Mesenchymal stem cell (in vitro differentiated cells and primary cell): ENCODE data around the gene TGFBR3L.
A peak's percentile ranks its signal among the peaks of the same experiment; 100 is the strongest.

Source experiments
- DNase-seq: peaks from one replicate; pipeline ENCODE4 v3.0.0-alpha.2; 2013
- H2AFZ ChIP-seq: one replicate; pipeline ENCODE4 v1.6.1; 2013; ENCODE audit warnings: low read depth, mild to moderate bottlenecking, control low read depth, inconsistent platforms, low read length, moderate library complexity
- H2AK5ac ChIP-seq: 2 replicates; pipeline ENCODE4 v1.6.1; 2013; ENCODE audit warnings: low read length, moderate library complexity, mild to moderate bottlenecking, inconsistent platforms; ENCODE audit not compliant: severe bottlenecking
- H2BK120ac ChIP-seq: one replicate; pipeline ENCODE4 v1.6.1; 2013; ENCODE audit warnings: low read depth, mild to moderate bottlenecking, inconsistent platforms, low read length, moderate library complexity
- H2BK12ac ChIP-seq, 2 experiments: one replicate each; pipeline ENCODE4 v1.6.1; 2013; ENCODE audit warnings: inconsistent platforms in 2 of 2, low read length in 2 of 2, mild to moderate bottlenecking in 2 of 2, moderate library complexity in 2 of 2, control low read depth in 1 of 2
- H2BK15ac ChIP-seq: one replicate; pipeline ENCODE4 v1.6.1; 2013; ENCODE audit warnings: mild to moderate bottlenecking, low read depth, inconsistent platforms; ENCODE audit not compliant: poor library complexity, severe bottlenecking
- H2BK5ac ChIP-seq: 2 replicates; pipeline ENCODE4 v1.6.1; 2013; ENCODE audit warnings: low read depth, mild to moderate bottlenecking, low read length, control low read depth, inconsistent platforms; ENCODE audit not compliant: poor library complexity, severe bottlenecking
- H3K14ac ChIP-seq, 2 experiments: one replicate each; pipeline ENCODE4 v1.6.1; 2013; ENCODE audit warnings: inconsistent platforms in 2 of 2, low read length in 2 of 2, control low read depth in 1 of 2, mild to moderate bottlenecking in 1 of 2, moderate library complexity in 1 of 2
- H3K18ac ChIP-seq, 2 experiments: one replicate each; pipeline ENCODE4 v1.6.1; 2013; ENCODE audit warnings: inconsistent platforms in 2 of 2, low read length in 2 of 2, control low read depth in 1 of 2, low read depth in 1 of 2, mild to moderate bottlenecking in 1 of 2
- H3K23ac ChIP-seq, 2 experiments: one replicate each; pipeline ENCODE4 v1.6.1; 2013; ENCODE audit warnings: inconsistent platforms in 2 of 2, low read length in 2 of 2, mild to moderate bottlenecking in 2 of 2, moderate library complexity in 2 of 2, control low read depth in 1 of 2
- H3K27ac ChIP-seq: 2 replicates; pipeline ENCODE4 v1.5.1; 2013; ENCODE audit warnings: mild to moderate bottlenecking, moderate library complexity, low read length, control low read depth, inconsistent platforms; ENCODE audit not compliant: poor library complexity, severe bottlenecking
- H3K27me3 ChIP-seq, 2 experiments: 2 replicates each; pipeline versions ENCODE4 v1.6.1 to v1.7.0; 2013; ENCODE audit warnings: low read length in 2 of 2, mild to moderate bottlenecking in 2 of 2, moderate library complexity in 2 of 2, control low read depth in 1 of 2, inconsistent platforms in 1 of 2; ENCODE audit not compliant: control insufficient read depth in 1 of 2, insufficient read depth in 1 of 2
- H3K36me3 ChIP-seq, 2 experiments: 2 replicates each; pipeline versions ENCODE4 v1.6.1 to v1.7.0; 2013; ENCODE audit warnings: low read length in 2 of 2, control low read depth in 1 of 2, inconsistent platforms in 1 of 2, low read depth in 1 of 2, mild to moderate bottlenecking in 1 of 2; ENCODE audit not compliant: insufficient read depth in 2 of 2, control insufficient read depth in 1 of 2
- H3K4ac ChIP-seq, 2 experiments: one replicate each; pipeline ENCODE4 v1.6.1; 2013; ENCODE audit warnings: inconsistent platforms in 2 of 2, low read length in 2 of 2, mild to moderate bottlenecking in 2 of 2, moderate library complexity in 2 of 2, control low read depth in 1 of 2, low read depth in 1 of 2
- H3K4me1 ChIP-seq: 2 replicates; pipeline ENCODE4 v1.6.1; 2013; ENCODE audit warnings: low read depth, low read length, control low read depth; ENCODE audit not compliant: control insufficient read depth, insufficient read depth
- H3K4me2 ChIP-seq: 2 replicates; pipeline ENCODE4 v1.6.1; 2013; ENCODE audit warnings: low read length, mild to moderate bottlenecking, inconsistent platforms; ENCODE audit not compliant: poor library complexity, severe bottlenecking
- H3K4me3 ChIP-seq, 2 experiments: 2 replicates each; pipeline versions ENCODE4 v1.5.1 to v1.7.0; 2013; ENCODE audit warnings: low read length in 2 of 2, mild to moderate bottlenecking in 2 of 2, control low read depth in 1 of 2, low read depth in 1 of 2; ENCODE audit not compliant: insufficient read depth in 1 of 2
- H3K79me1 ChIP-seq: replicated peaks from 2 replicates; pipeline ENCODE4 v1.6.1; 2013; ENCODE audit warnings: mild to moderate bottlenecking, control low read depth, low read length, inconsistent platforms; ENCODE audit not compliant: poor library complexity, severe bottlenecking
- H3K9ac ChIP-seq: 2 replicates; pipeline ENCODE4 v1.7.0; 2013; ENCODE audit warnings: mild to moderate bottlenecking, low read length, moderate library complexity
- H3K9me3 ChIP-seq: 2 replicates; pipeline ENCODE4 v1.7.0; 2013; ENCODE audit warnings: mild to moderate bottlenecking, low read length; ENCODE audit not compliant: control insufficient read depth
- H4K8ac ChIP-seq: one replicate; pipeline ENCODE4 v1.6.1; 2013; ENCODE audit warnings: inconsistent platforms, mild to moderate bottlenecking, low read length, moderate library complexity
- H4K91ac ChIP-seq: one replicate; pipeline ENCODE4 v1.6.1; 2013; ENCODE audit warnings: mild to moderate bottlenecking, low read length, inconsistent platforms
- WGBS: methylation state at CpG from one replicate; pipeline ENCODE4 v1.1.7; 2013; ENCODE audit warnings: mixed read lengths; 5-methylcytosine and 5-hydroxymethylcytosine counted together

TGFBR3L gene

DNA sequence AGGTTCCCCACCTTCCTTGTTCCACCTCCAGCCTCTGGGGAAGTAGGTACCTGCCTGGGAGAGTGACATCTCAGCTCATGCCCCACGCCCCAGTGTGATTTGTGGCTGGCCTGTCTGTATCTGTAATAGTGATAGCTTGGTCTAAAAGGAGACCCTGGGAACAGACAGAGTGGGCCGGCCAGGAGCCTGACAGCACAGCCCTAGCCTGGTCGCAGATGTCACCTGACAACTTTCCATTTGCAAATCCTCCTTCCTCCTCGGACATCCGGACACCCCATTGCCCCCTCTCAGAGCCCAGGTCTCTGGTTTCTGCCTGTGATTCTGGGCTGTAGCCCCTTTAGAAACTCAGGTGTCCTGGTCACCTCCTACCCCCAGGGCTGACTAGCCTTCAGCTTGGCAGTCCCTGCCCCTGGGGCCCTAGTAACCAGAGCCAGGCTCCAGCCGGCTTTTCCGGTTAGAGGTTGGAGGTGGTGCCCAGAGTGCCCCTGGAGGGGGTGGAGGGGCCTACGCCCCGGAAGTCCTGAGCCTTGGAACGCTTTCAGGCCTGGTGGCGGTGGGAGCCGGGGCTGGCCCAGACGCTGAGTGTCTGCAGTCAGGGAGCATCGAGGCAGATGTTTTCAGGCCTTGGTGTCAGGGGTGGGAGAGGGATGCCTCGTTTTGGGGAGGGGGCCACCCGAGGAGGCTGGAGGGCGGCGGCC lies 19.9 kb upstream of the TGFBR3L start:
- H3K79me1 ChIP-seq, result peaks cover 32% of the 10 kb centered on the region
- H3K36me3 ChIP-seq, result peaks cover 12 to 27% of the 10 kb centered on the region in 2 experiments
- H2BK5ac ChIP-seq, result no peak overlapping the region
- H3K18ac ChIP-seq, result no peak overlapping the region
- H3K9me3 ChIP-seq, result no peaks in the 10 kb centered on the region
- no peak overlapping the region for H2BK120ac ChIP-seq
- no peak overlapping the region for H2AK5ac ChIP-seq
- H3K4me3 ChIP-seq, result no peak overlapping the region
- H3K27me3 ChIP-seq, result no peaks in the 10 kb centered on the region
- no peak overlapping the region for H3K23ac ChIP-seq
- H3K9ac ChIP-seq, result no peak overlapping the region
- no peak overlapping the region for H3K4ac ChIP-seq
- H3K4me1 ChIP-seq, result peaks cover 23% of the 10 kb centered on the region
- no peak overlapping the region for H2AFZ ChIP-seq
- DNase-seq, result no peak
- no peak overlapping the region for H2BK15ac ChIP-seq
- WGBS, result 75% methylated on average over 18 of the region's 18 CpGs
- H3K14ac ChIP-seq, result no peak overlapping the region
- no peak overlapping the region for H3K27ac ChIP-seq
- no peak overlapping the region for H4K8ac ChIP-seq
- no peak overlapping the region for H4K91ac ChIP-seq
- no peak overlapping the region for H2BK12ac ChIP-seq
- no peak overlapping the region for H3K4me2 ChIP-seq

DNA sequence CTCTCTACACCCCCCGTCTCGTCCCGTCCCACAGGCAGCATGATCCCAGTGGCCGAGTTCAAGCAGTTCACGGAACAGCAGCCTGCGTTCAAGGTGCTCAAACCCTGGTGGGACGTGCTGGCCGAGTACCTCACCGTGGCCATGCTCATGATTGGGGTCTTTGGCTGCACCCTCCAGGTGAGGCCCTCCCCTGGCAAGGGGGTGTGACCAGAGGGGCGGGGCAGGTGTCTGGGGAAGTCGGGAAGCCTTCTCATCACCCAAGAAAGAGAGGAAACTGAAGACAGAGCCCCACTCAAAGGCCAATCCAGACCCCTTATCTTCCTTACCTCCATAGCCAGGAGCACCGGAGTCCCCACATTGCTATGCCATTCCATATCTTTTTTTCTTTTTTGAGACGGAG lies 19.1 kb upstream of the TGFBR3L start:
- Histone ChIP-seq H3K23ac (no peak overlapping the region), H3K18ac (no peak overlapping the region), H3K4me3 (no peak overlapping the region), H3K27ac (no peak overlapping the region), H3K9ac (no peak overlapping the region), H2BK5ac (no peak overlapping the region), H3K14ac (no peak overlapping the region), H3K4me2 (no peak overlapping the region), H2BK12ac (peak overlapping the region in 1 of 2 experiments; percentile 37), H2BK120ac (no peak overlapping the region), H3K27me3 (no peaks in the 10 kb centered on the region), H4K8ac (no peak overlapping the region), H3K4ac (no peak overlapping the region), H4K91ac (no peak overlapping the region), H3K9me3 (no peaks in the 10 kb centered on the region), H3K79me1 (peaks cover 39% of the 10 kb centered on the region), H3K4me1 (peaks cover 23% of the 10 kb centered on the region), H3K36me3 (peaks cover 19 to 35% of the 10 kb centered on the region in 2 experiments), H2BK15ac (no peak overlapping the region), H2AK5ac (no peak overlapping the region), H2AFZ (no peak overlapping the region)
- WGBS, result 95% methylated on average over 13 of the region's 13 CpGs
- no peak for DNase-seq

DNA sequence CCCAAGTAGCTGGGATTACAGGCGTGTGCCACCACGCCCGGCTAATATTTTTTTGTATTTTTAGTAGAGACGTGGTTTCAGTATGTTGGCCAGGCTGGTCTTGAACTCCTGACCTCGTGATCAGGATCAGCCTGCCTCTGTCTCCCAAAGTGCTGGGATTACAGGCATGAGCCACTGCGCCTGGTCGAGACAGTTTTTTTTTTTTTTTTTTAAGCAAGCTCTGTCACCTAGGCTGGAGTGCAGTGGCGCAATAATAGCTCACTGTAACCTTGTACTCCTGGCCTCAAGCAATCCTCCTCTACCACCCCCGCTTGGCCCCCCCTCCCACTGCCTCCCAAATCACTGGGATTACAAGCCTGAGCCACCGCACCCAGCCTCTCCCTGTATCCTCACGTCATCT lies 17.3 kb upstream of the TGFBR3L start:
- H3K18ac ChIP-seq, result no peak overlapping the region
- no peak overlapping the region for H2BK120ac ChIP-seq
- H4K8ac ChIP-seq, result no peak overlapping the region
- H2AK5ac ChIP-seq, result no peak overlapping the region
- H3K9me3 ChIP-seq, result no peaks in the 10 kb centered on the region
- H2BK12ac ChIP-seq, result no peak overlapping the region
- H3K4me2 ChIP-seq, result no peak overlapping the region
- H3K4me1 ChIP-seq, result peaks cover 12% of the 10 kb centered on the region
- H3K27ac ChIP-seq, result no peak overlapping the region
- H3K4ac ChIP-seq, result no peak overlapping the region
- no peak overlapping the region for H2BK5ac ChIP-seq
- no peak overlapping the region for H3K14ac ChIP-seq
- peaks cover 35% of the 10 kb centered on the region for H3K79me1 ChIP-seq
- H3K36me3 ChIP-seq, result peaks cover 19 to 43% of the 10 kb centered on the region in 2 experiments
- H4K91ac ChIP-seq, result no peak overlapping the region
- no peaks in the 10 kb centered on the region for H3K27me3 ChIP-seq
- no peak for DNase-seq
- H3K9ac ChIP-seq, result no peak overlapping the region
- no peak overlapping the region for H3K23ac ChIP-seq
- H2AFZ ChIP-seq, result no peak overlapping the region
- no peak overlapping the region for H3K4me3 ChIP-seq
- H2BK15ac ChIP-seq, result no peak overlapping the region
- WGBS, result 91% methylated on average over 11 of the region's 11 CpGs

DNA sequence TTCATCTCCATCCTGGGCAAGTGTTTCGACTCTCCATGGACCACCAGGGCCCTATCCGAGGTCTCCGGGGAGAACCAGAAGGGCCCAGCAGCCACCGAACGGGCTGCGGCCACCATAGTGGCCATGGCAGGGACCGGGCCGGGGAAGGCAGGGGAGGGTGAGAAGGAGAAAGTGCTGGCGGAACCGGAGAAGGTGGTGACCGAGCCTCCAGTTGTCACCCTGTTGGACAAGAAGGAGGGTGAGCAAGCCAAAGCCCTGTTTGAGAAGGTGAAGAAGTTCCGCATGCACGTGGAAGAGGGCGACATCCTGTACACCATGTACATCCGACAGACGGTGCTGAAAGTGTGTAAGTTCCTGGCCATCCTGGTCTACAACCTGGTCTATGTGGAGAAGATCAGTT lies 15.7 kb upstream of the TGFBR3L start:
- H2BK120ac ChIP-seq, result no peak overlapping the region
- H4K91ac ChIP-seq, result no peak overlapping the region
- H3K9me3 ChIP-seq, result no peaks in the 10 kb centered on the region
- H3K14ac ChIP-seq, result no peak overlapping the region
- no peak overlapping the region for H3K9ac ChIP-seq
- H3K79me1 ChIP-seq, result peaks cover 34% of the 10 kb centered on the region
- no peak overlapping the region for H2BK15ac ChIP-seq
- no peak overlapping the region for H2BK5ac ChIP-seq
- H3K4ac ChIP-seq, result no peak overlapping the region
- peaks cover 19 to 43% of the 10 kb centered on the region in 2 experiments for H3K36me3 ChIP-seq
- no peak overlapping the region for H3K23ac ChIP-seq
- H3K4me1 ChIP-seq, result peaks cover 13% of the 10 kb centered on the region
- no peak overlapping the region for H4K8ac ChIP-seq
- no peak overlapping the region for H2BK12ac ChIP-seq
- no peak overlapping the region for H2AFZ ChIP-seq
- H3K27me3 ChIP-seq, result no peaks in the 10 kb centered on the region
- H3K18ac ChIP-seq, result no peak overlapping the region
- H2AK5ac ChIP-seq, result no peak overlapping the region
- 96% methylated on average over 16 of the region's 16 CpGs for WGBS
- no peak overlapping the region for H3K4me3 ChIP-seq
- no peak for DNase-seq
- no peak overlapping the region for H3K4me2 ChIP-seq
- H3K27ac ChIP-seq, result no peak overlapping the region
